HG03039 (cell line): ENCODE data around the gene MIB1.
"Not testable (repeated sequence)": the region's sequence is repeated elsewhere in the genome, so short reads cannot be mapped to it uniquely, and the experiment has no call there.

ENCODE experiments used
- ATAC-seq: cut with Tn5 transposase; IDR thresholded peaks from one replicate; pipeline ENCODE4 v1.9.1; 2021; ENCODE audit warnings: mild to moderate bottlenecking, moderate library complexity; ENCODE audit not compliant: unreplicated experiment

Gene MIB1

GRCh38 chr18:21743166-21743832 is 2.7 kb downstream of the MIB1 start:
- ATAC-seq = no peak

DNA sequence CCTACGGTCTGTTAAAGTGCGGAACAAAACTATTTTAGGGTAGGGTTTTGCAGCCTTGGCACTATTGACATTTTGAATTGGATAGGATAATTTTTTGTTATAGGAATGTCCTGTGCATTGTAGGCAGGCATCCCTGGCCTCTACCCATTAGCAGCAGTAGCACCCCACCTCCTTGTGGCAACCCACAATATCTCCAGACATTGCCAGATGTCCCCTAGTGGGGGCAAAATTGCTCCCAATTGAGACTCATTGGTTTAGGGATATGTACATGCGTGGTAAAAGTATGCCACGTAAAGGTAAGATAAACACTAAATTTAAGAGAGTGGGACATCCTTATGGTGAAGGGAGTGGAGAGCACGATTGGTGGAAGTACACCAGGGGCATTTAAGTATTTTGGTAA is 4.6 kb downstream of the MIB1 start:
- ATAC-seq = no peak

DNA sequence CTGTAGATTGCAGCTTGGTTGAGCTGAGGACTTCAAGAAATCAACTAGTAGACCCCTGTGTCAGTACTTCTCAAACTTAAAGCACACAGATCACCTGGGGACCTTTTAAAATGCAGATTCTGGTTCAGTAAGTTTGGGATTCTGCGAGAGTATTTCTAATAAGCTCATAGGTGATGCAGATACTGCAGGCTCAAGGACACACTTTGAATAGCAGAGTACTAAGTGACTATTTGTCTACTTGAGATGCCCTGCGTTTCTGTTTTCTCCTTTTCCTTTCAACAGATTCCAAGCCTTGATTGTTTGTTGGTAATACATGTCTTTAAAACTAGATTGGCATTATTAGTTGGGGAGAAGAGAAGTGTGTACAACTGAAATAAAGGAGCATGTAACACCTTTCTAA is 6.7 kb downstream of the MIB1 start:
- ATAC-seq = no peak

GRCh38 chr18:21747764-21748693 is 7.4 kb downstream of the MIB1 start:
- ATAC-seq = no peak

DNA sequence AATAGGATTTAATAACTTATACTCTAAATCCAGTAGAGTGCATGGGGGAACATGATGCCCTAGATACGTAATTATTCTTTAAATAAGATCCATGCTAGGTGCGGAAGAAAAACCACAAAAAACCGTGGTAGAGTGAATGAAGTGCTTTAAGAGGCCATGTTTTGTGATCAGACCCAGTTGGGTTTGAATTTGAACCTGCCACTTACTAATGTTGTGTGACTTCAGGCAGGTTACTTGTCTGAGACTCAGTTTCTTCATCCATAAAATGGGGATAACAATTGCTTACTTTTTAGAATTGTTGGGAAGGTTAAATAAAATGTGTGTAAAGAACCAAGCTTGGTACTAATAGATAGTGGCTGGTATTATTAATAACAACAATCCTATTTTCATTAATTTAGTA is 17.2 kb downstream of the MIB1 start:
- no peak for ATAC-seq

DNA sequence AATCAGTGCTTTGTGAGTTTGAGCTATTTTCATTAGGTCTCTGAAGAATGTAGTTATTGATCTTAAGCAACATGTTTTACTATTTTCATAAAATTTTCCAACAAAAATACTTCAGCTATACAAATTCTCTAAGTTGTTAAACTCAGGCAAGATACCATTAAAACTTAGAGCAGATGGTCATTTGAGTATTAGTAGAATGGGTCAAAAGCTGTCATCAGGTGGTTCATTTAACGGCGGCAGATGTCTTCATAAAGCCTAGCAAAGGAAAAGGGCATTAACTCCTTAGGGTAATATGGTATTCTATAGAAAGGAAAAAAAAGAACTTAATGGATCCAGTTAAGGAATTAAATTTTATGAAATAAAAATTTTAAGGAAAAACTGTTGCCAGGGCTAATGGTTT is 19.2 kb downstream of the MIB1 start:
- no peak for ATAC-seq

- no peak for ATAC-seq
Observed at GRCh38 chr18:21760321-21760720, 19.7 kb downstream of the MIB1 start.

DNA sequence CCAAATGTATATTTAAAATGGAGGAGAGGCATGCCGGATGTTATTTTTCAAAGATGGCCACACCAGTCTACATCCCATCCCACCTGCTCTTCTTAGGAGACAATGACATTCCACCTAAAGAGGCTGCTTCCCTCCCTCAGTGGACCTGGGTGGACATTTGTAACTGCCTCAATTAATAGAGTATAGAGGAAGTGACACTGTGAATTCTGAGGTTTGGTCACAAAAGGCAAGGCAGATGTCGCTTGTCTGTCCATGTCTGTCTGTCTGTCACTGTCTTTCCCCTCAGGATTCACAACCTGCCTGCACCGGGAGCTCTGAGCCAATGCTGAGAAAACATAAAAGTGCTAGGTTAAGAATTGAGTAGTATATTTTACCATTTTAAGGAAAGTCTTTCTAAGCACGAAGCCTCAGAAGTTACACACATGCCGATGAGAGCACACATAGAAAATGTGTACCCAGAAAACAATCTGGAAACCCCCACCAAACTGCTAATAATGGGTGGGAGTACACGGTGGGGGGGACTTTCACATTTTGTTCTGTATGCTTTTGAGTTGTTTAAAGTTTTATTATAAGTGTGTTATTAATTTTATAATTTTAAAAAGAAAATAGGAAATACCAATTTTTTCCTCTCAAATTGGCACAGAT is 21.0 kb downstream of the MIB1 start:
- no peak for ATAC-seq

DNA sequence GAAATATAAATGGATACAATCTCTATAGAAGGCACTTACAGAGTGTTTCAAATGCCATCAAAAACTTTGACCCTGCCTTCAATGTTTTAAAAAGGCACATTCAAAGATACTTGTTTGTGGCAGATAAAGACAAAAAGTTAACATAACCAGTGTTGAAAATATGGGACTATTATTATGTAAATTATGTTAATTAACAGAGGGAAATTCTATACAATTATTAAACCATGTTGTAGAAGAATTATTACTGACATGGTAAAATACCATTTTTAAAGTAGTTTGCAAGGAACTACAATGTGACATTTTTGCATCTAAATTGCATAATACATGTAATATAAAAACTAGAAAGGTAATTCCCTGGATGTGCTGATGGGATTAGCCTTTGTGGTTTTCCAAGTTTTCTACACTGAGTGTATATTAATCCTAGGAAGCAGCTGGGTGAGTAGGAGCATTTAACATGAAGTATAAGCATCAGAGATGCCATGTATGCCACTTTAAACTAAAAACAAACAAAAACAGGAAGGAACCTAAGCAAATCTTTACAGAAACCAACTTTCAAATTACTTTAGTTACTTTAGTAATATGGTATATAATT is 21.7 kb downstream of the MIB1 start:
- ATAC-seq = no peak

DNA sequence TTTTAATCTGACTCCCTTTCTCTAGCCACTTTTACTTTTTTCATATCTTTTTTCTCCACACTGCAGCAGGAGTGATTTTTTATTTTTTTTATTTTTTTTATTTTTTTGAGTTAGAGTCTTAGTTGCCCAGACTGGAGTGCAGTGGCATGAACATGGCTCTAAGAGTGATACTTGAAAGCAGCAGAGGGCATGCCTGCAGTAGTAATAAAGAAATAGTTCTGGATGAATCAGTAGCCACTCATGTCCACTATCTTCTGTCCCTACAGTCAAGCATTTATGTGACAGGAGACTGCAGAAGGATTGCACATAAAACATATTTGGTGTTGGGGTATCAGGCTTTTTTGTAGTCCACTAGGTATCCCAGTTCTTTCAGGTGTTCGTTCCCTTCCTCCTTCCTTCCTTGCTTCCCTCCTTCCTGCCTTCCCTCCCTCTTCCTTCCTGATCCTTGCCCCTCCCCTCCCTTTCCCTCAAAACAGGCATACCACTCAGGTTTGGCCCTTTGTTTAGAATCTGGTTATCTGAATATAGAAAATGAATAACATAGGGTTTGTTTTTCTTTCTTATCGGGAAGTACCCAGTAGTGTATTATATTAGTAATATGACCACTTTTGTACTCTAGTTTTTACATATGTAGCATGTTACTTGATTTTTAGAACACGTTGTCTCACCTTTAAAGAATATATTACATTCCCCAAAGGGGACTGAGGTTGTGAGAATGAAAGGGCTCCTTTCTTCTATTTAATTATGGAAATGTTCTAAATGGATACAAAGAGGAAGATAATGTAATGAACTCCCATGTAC is 23.5 kb downstream of the MIB1 start:
- no peak for ATAC-seq

- ATAC-seq = no peak
Observed at GRCh38 chr18:21769206-21769605, 28.6 kb downstream of the MIB1 start.

DNA sequence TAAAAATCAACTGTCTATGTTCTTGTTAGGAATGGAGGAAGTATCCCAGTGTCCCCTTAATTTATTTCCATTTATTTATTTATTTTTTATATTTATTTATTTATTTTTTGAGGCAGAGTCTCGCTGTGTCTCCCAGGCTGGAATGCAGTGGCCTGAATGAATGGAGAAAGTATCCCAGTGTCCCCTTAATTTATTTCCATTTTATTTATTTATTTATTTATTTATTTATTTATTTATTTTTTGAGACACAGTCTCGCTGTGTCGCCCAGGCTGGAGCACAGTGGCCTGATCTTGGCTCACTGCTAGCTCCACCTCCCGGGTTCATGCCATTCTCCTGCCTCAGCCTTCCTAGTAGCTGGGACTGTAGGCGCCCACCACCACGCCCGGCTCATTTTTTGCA is 34.1 kb downstream of the MIB1 start:
- no peak for ATAC-seq

GRCh38 chr18:21777814-21778213 is 37.2 kb downstream of the MIB1 start:
- ATAC-seq = peak; percentile 75

DNA sequence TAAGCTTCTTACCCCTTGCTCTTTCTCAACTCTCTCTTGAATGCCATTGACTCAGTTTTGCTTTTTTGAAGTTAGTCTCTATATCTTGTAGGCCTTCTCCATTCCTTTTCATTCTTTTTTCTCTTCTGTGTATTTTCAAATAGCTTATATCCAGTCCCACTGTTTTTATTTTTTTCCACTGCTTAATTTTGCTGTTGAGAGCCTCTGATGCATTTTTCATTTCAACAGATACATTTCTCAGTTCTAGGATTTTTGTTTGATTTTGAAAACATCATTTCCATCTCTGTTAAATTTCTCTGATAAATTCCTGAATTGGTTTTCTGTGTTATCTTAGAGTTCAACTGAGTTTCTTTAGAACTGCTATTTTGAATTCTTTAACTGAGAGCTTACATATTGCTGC is 45.9 kb downstream of the MIB1 start:
- no peak for ATAC-seq

GRCh38 chr18:21796089-21796488 is 55.5 kb downstream of the MIB1 start:
- ATAC-seq = not testable (repeated sequence)

DNA sequence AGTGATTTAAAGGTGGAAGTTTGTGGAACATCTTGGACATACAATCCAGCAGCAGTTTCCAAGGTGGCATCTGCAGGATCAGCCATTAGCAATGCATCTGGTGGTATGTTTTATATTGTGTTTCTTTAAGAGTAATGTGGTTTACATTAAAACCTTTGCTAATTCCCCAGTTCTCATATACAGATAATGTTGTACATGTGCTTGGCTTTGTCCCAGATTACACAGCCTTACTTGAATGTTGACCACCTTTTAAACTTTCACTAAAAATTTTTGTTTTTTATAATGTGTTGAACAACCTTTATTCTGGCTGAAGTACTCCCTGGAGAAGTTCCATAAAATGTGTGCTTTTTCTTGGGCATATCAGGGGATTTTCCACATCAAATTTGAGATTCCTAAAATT is 57.5 kb downstream of the MIB1 start:
- no peak for ATAC-seq

GRCh38 chr18:21799721-21800120 is 59.1 kb downstream of the MIB1 start:
- no peak for ATAC-seq

DNA sequence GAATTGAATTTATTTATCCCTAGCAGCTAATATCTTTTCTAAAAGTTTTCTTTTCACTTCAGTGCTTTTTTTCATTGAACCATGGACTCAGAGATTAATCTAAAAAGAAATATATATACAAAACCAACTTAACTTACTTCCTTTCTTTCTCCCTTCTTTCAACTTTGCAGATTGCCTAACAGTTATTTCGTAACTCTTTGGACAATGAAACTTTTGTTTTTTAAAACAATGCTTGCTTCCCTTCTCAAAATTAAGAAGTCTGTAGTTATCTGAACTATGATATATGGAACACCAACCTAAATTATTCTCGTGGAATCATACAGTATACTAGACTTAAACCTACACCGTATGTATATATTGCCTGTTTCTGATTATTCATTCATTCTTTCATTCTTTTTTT is 62.9 kb downstream of the MIB1 start:
- ATAC-seq = no peak

GRCh38 chr18:21805771-21806366 is 65.3 kb downstream of the MIB1 start:
- ATAC-seq = no peak

GRCh38 chr18:21808185-21808584 is 67.6 kb downstream of the MIB1 start:
- no peak for ATAC-seq
